GM19463 (cell line): ENCODE measurements around the gene SLC17A7.
"Not testable (repeated sequence)": the region's sequence is repeated elsewhere in the genome, so short reads cannot be mapped to it uniquely, and the experiment has no call there.

Experiments used
- ATAC-seq: cut with Tn5 transposase; IDR thresholded peaks from one replicate; pipeline ENCODE4 v1.9.1; 2021; ENCODE audit warnings: mild to moderate bottlenecking, moderate library complexity; ENCODE audit not compliant: unreplicated experiment

SLC17A7 gene

GRCh38 chr19:49470615-49470978 is 29.3 kb upstream of the SLC17A7 start:
- ATAC-seq: no peak

DNA sequence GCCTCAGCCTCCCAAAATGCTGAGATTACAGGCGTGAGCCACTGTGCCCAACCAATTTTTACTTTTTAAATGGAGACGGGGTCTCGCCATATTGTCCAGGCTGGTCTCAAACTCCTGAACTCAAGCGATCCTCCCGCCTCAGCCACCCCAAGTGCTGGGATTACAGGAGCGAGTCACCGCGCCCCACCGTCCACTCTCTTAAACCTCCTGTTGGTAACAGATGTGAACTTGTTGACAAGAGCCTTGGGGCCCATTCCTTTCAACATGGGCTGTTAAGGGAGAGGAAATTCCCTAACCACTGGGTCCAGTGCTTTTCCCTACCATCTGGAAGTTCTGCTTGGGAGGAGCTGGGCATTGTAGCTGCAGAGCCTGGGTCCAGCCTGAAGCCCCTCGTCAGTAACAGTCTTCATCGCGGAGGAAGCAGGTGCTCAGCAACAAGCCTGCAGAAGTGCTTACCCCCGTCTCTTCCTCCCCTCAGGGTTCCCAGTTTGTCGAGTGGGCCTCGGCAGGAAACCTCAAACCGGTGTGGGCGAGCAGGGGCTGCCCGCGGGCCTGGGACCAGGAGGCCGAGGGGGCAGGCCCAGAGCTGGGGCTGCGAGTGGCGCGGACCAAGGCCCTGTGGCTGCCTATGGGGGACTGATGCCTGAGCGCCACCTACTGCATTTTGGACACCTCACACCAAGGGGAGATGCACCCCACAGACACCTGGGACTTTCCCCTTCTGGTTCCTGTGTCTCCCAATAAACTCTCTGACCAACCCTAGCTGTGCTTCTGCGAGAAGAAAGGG is 28.7 kb upstream of the SLC17A7 start:
- ATAC-seq: peak; percentile 31

GRCh38 chr19:49468746-49469447 is 27.6 kb upstream of the SLC17A7 start:
- no peak for ATAC-seq

DNA sequence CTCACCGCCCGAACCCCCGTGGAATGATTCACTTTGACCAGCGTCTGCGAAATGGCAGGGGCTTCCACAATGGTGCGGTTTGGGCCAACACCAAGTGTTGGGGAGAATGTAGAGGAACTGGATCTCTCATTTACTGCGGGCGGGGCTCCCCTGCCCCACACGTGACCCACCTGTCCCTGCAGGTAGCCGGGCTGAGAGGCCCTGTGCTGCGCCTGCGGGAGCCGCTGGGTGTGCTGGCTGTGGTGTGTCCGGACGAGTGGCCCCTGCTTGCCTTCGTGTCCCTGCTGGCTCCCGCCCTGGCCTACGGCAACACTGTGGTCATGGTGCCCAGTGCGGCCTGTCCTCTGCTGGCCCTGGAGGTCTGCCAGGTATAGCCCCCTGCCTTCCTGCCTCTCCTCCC is 26.9 kb upstream of the SLC17A7 start:
- ATAC-seq: no peak

GRCh38 chr19:49465371-49465770 is 24.0 kb upstream of the SLC17A7 start:
- ATAC-seq: no peak

- no peak for ATAC-seq
These were observed 22.8 kb upstream of the SLC17A7 start for GRCh38 chr19:49463960-49464740.

DNA sequence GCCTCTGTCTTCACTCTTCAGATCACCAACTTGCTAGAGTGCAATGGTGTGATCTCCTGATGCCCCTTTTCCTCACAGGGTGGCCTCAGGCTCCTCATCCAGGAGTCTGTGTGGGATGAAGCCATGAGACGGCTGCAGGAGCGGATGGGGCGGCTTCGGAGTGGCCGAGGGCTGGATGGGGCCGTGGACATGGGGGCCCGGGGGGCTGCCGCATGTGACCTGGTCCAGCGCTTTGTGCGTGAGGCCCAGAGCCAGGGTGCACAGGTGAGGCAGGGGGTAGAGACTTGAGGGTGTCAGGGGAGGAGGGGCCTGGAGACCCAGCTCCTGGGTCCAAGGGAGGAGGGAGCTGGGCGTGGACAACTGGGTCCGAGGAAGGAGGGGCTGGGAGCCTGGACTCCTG is 21.2 kb upstream of the SLC17A7 start:
- no peak for ATAC-seq

DNA sequence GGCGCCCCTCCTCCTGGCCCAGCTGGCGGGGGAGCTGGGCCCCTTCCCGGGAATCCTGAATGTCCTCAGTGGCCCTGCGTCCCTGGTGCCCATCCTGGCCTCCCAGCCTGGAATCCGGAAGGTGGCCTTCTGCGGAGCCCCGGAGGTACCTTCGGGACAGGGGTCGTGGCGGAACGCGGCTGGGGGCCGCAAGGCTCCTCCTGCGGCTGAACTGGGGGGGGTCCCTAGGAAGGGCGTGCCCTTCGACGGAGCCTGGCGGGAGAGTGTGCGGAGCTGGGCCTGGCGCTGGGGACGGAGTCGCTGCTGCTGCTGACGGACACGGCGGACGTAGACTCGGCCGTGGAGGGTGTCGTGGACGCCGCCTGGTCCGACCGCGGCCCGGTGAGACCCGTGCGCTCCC is 20.3 kb upstream of the SLC17A7 start:
- no peak for ATAC-seq

GRCh38 chr19:49461130-49461529 is 19.8 kb upstream of the SLC17A7 start:
- ATAC-seq: not testable (repeated sequence)

- ATAC-seq: no peak
These were observed 18.1 kb upstream of the SLC17A7 start for GRCh38 chr19:49459388-49459787.

DNA sequence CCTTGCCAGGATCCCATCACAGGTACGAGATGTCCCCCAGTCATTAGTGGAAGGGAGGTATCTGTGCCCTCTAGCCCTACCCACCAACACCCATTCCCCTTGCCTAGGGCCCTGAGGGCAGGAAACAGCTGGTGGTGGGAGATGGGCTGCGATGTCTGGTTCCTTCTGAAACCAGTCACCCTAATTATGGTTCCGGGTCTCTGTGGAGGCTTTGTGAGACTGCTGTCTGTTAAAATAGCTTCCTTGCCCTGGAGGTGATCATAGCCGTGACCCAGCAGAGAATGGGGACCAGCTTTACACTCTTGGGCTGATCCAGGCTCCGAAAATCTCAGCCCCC is 17.2 kb upstream of the SLC17A7 start:
- ATAC-seq: no peak

GRCh38 chr19:49456326-49456725 is 15.0 kb upstream of the SLC17A7 start:
- ATAC-seq: no peak

DNA sequence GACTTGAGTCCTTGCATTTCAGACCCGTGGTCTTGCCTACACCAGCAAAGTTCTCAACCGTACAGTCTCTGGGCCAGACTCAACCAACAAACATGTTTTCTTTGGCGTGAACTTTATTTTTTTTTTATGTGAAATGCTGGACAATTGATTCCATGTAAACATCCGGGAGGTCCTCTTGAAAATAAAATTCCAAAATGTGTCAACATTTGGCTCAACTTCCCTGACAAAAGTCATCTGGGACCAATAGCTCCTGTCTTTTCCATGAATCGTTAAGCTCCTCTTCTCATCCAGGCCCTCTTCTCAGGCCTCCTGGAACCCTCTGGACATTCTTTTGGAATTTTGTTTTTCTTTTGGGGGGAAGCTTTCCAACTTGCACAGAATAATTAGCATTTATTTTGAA is 14.4 kb upstream of the SLC17A7 start:
- no peak for ATAC-seq

- no peak for ATAC-seq
These were observed 12.5 kb upstream of the SLC17A7 start for GRCh38 chr19:49453757-49454240.

DNA sequence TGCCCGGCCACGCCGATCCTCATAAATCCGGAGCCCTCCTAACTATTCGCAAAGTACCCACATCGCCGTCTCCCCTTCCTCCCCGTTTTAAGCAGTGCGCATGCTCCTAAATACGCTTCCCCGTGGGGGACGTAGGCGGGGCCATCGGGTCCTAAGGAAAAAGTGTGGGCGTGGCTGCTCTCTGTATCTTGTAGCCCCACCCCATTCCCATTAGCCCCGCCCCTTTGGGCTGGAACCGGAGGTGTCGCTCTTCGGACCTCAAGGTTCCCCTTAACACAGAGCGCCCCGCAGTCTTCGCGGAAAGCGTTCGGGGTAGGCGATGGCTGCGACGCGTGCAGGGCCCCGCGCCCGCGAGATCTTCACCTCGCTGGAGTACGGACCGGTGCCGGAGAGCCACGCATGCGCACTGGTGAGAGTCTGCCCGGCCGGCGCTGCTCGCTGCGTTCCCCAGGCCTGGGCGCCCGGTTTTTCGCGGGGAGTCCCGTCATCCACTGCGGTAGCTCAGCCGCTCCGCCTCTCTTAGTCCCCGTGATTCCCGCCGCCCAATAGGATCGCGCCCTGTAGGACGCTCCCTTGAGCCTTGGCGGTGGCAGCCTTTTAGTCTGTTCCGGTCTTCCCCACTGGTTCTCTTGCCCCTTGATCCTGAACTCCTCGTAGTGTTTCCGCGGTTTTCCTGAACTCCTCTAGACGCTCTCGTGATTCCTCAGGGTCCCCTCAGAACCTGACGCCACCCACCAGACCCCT is 11.9 kb upstream of the SLC17A7 start, which contains the start of gene ALDH16A1:
ALDH16A1 (plus strand) TSS at position 213 of the 744 bp plus-strand sequence; CDS start at position 320, 107 bp downstream.
- ATAC-seq: peak; percentile 86

GRCh38 chr19:49451430-49452181 is 10.3 kb upstream of the SLC17A7 start, which contains the start of gene PIH1D1:
PIH1D1 (minus strand) TSS chr19:49451814; CDS start chr19:49451574, 240 bp downstream.
- ATAC-seq: no peak

GRCh38 chr19:49450405-49450804 is 9.1 kb upstream of the SLC17A7 start:
- ATAC-seq: no peak

- ATAC-seq: no peak
These were observed 7.1 kb upstream of the SLC17A7 start for GRCh38 chr19:49448432-49448786.

GRCh38 chr19:49447485-49448431 is 6.4 kb upstream of the SLC17A7 start:
- ATAC-seq: no peak
